ENCODE data around the gene PRX. TPM values are rescaled to one million over a fixed set of nuclear protein-coding genes. Genes with fewer than 3 reads are reported as not detected.
A peak's percentile ranks its signal among the peaks of the same experiment; 100 is the strongest.

Gene PRX
- total and polyA plus RNA-seq, 2 experiments from 2014 or later = 4.2 TPM

DNA sequence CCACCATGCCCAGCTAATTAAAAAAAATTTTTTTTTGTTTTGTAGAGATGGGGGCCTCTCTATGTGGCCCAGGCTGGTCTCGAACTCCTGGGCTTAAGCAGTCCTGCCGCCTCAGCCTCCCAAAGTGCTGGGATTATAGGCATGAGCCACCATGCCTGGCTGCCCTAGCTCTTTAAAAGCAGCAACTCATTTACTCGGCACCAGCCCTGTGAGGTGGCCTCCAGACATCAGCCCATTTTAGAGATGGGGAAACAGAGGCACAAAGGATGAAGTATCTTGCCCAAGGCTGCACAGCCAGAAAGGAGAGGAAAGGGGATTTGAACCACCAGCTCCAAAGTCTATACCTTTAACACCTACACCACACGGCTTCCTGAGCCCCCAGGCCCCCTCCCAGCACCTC, 312 bp downstream of the PRX start:
- H4K20me1 ChIP-seq (replicated peaks; ENCODE audit: insufficient read depth) = no peaks in the 10 kb centered on the region
- Mint-ChIP-seq H3K27ac (peak overlapping the region; percentile 84; the same call in 1 of the 2 replicates), H3K36me3 (ENCODE audit: low read depth) (no peaks in the 10 kb centered on the region), H3K4me3 (peak overlapping the region; percentile 52), H3K9me3 (no peaks in the 10 kb centered on the region), H3K4me1 (peaks cover 38% of the 10 kb centered on the region), H3K27me3 (ENCODE audit: insufficient read depth, low read depth, poor library complexity) (peaks cover 4% of the 10 kb centered on the region)
- no peaks in the 10 kb centered on the region for H3K9me2 ChIP-seq (ENCODE audit: insufficient read depth)
- TF ChIP-seq, protein P1, sequence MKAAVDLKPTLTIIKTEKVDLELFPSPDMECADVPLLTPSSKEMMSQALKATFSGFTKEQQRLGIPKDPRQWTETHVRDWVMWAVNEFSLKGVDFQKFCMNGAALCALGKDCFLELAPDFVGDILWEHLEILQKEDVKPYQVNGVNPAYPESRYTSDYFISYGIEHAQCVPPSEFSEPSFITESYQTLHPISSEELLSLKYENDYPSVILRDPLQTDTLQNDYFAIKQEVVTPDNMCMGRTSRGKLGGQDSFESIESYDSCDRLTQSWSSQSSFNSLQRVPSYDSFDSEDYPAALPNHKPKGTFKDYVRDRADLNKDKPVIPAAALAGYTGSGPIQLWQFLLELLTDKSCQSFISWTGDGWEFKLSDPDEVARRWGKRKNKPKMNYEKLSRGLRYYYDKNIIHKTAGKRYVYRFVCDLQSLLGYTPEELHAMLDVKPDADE (IDR thresholded peaks at IDR 0.05) = no peak
- no peak for TF ChIP-seq ZNF114 (CRISPR knock-in tag; IDR thresholded peaks at IDR 0.05)
- no peaks in the 10 kb centered on the region for H3K27me3 ChIP-seq (ENCODE audit: insufficient read depth)
- DNase-seq (ENCODE audit: low spot score) = no peak
- H3K4me1 ChIP-seq (ENCODE audit: insufficient read depth) = peaks cover 25% of the 10 kb centered on the region
- no peak overlapping the region for H3K27ac ChIP-seq (ENCODE audit: low read depth)
- H3K4me3 ChIP-seq = peak overlapping the region; percentile 42
- H3F3A ChIP-seq (replicated peaks; ENCODE audit: low read depth) = 0 out of 2 replicates have a peak, but pooled peaks cover 3% of the 10 kb centered on the region
- ATAC-seq = no peak
- H3K36me3 ChIP-seq (ENCODE audit: insufficient read depth) = no peaks in the 10 kb centered on the region
- peak overlapping the region; percentile 74 for H3K4me2 ChIP-seq
- H2AFZ ChIP-seq = peak overlapping the region; percentile 86
- no peaks in the 10 kb centered on the region for H3K79me2 ChIP-seq (replicated peaks; ENCODE audit: insufficient read depth)

DNA sequence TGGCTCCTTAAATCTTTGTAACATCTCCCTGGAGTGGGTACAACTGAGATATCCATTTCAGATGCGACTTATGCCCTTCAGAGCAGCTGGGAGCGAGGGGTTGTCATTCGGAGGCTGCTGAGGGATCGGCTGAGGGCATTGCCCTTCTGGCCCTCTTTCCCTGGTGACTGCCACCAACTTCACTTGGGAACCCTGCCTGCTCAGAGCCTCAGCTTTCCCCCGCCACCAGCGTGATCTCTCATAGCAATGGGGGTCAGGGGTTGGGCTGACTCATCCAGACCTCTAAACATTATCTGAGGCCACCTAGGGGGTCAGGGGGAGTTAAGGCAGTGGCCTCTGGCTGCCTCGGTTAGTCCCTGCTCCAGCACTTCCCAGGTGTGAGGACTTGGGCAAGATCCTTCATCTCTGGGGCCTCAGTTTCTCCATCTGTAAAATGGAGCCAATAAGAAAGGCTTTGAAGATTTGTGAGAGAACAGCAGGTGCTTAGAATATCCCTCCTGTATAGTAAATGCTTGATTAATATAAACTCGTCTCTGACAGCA, 1.1 kb downstream of the PRX start:
- no peaks in the 10 kb centered on the region for H3K9me3 Mint-ChIP-seq
- H3K36me3 ChIP-seq (ENCODE audit: insufficient read depth) = no peaks in the 10 kb centered on the region
- H3K4me2 ChIP-seq = no peak overlapping the region
- ATAC-seq (no peak), DNase-seq (ENCODE audit: low spot score) (no peak)
- no peaks in the 10 kb centered on the region for H3K79me2 ChIP-seq (replicated peaks; ENCODE audit: insufficient read depth)
- no peak overlapping the region for H3K27ac ChIP-seq (ENCODE audit: low read depth)
- no peaks in the 10 kb centered on the region for H4K20me1 ChIP-seq (replicated peaks; ENCODE audit: insufficient read depth)
- H3K4me1 Mint-ChIP-seq = peaks cover 33% of the 10 kb centered on the region
- peaks cover 25% of the 10 kb centered on the region for H3K4me1 ChIP-seq (ENCODE audit: insufficient read depth)
- H3K27me3 Mint-ChIP-seq (ENCODE audit: insufficient read depth, low read depth, poor library complexity) = peaks cover 4% of the 10 kb centered on the region
- no peaks in the 10 kb centered on the region for H3K9me2 ChIP-seq (ENCODE audit: insufficient read depth)
- no peak overlapping the region; the same call in 2 of the 3 replicates for H3K4me3 Mint-ChIP-seq
- H3F3A ChIP-seq (replicated peaks; ENCODE audit: low read depth) = 0 out of 2 replicates have a peak, but pooled peaks cover 3% of the 10 kb centered on the region
- H3K27me3 ChIP-seq (ENCODE audit: insufficient read depth) = no peaks in the 10 kb centered on the region
- no peak overlapping the region for H3K4me3 ChIP-seq
- no peaks in the 10 kb centered on the region for H3K36me3 Mint-ChIP-seq (ENCODE audit: low read depth)
- no peak overlapping the region for H3K27ac Mint-ChIP-seq
- H2AFZ ChIP-seq = no peak overlapping the region
- TF ChIP-seq ZNF114 (CRISPR knock-in tag; IDR thresholded peaks at IDR 0.05) = no peak
- TF ChIP-seq EZH2 (IDR thresholded peaks at IDR 0.05; ENCODE audit: low read depth, unreplicated experiment) = no peak
- TF ChIP-seq, protein P2, sequence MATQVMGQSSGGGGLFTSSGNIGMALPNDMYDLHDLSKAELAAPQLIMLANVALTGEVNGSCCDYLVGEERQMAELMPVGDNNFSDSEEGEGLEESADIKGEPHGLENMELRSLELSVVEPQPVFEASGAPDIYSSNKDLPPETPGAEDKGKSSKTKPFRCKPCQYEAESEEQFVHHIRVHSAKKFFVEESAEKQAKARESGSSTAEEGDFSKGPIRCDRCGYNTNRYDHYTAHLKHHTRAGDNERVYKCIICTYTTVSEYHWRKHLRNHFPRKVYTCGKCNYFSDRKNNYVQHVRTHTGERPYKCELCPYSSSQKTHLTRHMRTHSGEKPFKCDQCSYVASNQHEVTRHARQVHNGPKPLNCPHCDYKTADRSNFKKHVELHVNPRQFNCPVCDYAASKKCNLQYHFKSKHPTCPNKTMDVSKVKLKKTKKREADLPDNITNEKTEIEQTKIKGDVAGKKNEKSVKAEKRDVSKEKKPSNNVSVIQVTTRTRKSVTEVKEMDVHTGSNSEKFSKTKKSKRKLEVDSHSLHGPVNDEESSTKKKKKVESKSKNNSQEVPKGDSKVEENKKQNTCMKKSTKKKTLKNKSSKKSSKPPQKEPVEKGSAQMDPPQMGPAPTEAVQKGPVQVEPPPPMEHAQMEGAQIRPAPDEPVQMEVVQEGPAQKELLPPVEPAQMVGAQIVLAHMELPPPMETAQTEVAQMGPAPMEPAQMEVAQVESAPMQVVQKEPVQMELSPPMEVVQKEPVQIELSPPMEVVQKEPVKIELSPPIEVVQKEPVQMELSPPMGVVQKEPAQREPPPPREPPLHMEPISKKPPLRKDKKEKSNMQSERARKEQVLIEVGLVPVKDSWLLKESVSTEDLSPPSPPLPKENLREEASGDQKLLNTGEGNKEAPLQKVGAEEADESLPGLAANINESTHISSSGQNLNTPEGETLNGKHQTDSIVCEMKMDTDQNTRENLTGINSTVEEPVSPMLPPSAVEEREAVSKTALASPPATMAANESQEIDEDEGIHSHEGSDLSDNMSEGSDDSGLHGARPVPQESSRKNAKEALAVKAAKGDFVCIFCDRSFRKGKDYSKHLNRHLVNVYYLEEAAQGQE (IDR thresholded peaks at IDR 0.05; ENCODE audit: unreplicated experiment) = no peak
- TF ChIP-seq, protein P3, sequence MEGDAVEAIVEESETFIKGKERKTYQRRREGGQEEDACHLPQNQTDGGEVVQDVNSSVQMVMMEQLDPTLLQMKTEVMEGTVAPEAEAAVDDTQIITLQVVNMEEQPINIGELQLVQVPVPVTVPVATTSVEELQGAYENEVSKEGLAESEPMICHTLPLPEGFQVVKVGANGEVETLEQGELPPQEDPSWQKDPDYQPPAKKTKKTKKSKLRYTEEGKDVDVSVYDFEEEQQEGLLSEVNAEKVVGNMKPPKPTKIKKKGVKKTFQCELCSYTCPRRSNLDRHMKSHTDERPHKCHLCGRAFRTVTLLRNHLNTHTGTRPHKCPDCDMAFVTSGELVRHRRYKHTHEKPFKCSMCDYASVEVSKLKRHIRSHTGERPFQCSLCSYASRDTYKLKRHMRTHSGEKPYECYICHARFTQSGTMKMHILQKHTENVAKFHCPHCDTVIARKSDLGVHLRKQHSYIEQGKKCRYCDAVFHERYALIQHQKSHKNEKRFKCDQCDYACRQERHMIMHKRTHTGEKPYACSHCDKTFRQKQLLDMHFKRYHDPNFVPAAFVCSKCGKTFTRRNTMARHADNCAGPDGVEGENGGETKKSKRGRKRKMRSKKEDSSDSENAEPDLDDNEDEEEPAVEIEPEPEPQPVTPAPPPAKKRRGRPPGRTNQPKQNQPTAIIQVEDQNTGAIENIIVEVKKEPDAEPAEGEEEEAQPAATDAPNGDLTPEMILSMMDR (conservative IDR thresholded peaks at IDR 0.05; ENCODE audit: low read depth in 2 of 2) = no peak
- no peak for TF ChIP-seq EZH2phosphoT487 (IDR thresholded peaks at IDR 0.05; ENCODE audit: unreplicated experiment)
- TF ChIP-seq, protein P4, sequence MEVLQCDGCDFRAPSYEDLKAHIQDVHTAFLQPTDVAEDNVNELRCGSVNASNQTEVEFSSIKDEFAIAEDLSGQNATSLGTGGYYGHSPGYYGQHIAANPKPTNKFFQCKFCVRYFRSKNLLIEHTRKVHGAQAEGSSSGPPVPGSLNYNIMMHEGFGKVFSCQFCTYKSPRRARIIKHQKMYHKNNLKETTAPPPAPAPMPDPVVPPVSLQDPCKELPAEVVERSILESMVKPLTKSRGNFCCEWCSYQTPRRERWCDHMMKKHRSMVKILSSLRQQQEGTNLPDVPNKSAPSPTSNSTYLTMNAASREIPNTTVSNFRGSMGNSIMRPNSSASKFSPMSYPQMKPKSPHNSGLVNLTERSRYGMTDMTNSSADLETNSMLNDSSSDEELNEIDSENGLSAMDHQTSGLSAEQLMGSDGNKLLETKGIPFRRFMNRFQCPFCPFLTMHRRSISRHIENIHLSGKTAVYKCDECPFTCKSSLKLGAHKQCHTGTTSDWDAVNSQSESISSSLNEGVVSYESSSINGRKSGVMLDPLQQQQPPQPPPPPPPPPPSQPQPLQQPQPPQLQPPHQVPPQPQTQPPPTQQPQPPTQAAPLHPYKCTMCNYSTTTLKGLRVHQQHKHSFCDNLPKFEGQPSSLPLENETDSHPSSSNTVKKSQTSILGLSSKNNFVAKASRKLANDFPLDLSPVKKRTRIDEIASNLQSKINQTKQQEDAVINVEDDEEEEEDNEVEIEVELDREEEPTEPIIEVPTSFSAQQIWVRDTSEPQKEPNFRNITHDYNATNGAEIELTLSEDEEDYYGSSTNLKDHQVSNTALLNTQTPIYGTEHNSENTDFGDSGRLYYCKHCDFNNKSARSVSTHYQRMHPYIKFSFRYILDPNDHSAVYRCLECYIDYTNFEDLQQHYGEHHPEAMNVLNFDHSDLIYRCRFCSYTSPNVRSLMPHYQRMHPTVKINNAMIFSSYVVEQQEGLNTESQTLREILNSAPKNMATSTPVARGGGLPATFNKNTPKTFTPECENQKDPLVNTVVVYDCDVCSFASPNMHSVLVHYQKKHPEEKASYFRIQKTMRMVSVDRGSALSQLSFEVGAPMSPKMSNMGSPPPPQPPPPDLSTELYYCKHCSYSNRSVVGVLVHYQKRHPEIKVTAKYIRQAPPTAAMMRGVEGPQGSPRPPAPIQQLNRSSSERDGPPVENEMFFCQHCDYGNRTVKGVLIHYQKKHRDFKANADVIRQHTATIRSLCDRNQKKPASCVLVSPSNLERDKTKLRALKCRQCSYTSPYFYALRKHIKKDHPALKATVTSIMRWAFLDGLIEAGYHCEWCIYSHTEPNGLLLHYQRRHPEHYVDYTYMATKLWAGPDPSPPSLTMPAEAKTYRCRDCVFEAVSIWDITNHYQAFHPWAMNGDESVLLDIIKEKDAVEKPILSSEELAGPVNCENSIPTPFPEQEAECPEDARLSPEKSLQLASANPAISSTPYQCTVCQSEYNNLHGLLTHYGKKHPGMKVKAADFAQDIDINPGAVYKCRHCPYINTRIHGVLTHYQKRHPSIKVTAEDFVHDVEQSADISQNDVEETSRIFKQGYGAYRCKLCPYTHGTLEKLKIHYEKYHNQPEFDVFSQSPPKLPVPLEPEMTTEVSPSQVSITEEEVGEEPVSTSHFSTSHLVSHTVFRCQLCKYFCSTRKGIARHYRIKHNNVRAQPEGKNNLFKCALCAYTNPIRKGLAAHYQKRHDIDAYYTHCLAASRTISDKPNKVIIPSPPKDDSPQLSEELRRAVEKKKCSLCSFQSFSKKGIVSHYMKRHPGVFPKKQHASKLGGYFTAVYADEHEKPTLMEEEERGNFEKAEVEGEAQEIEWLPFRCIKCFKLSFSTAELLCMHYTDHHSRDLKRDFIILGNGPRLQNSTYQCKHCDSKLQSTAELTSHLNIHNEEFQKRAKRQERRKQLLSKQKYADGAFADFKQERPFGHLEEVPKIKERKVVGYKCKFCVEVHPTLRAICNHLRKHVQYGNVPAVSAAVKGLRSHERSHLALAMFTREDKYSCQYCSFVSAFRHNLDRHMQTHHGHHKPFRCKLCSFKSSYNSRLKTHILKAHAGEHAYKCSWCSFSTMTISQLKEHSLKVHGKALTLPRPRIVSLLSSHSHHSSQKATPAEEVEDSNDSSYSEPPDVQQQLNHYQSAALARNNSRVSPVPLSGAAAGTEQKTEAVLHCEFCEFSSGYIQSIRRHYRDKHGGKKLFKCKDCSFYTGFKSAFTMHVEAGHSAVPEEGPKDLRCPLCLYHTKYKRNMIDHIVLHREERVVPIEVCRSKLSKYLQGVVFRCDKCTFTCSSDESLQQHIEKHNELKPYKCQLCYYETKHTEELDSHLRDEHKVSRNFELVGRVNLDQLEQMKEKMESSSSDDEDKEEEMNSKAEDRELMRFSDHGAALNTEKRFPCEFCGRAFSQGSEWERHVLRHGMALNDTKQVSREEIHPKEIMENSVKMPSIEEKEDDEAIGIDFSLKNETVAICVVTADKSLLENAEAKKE (CRISPR knock-in tag; IDR thresholded peaks at IDR 0.05) = no peak
- no peak for TF ChIP-seq STAT1 (IDR thresholded peaks at IDR 0.05; ENCODE audit: unreplicated experiment)
